ENCODE results near the gene HSPA5. TPM values are rescaled to one million over a fixed set of nuclear protein-coding genes. Genes with fewer than 3 reads are reported as not detected.

Gene HSPA5
- polyA plus RNA-seq, 2 of the 4 experiments (the other 2 are of a cell fraction): 227 to 557 TPM

- no peaks in the 10 kb centered on the region for H3K9me3 ChIP-seq
- ChIA-PET POLR2A (interaction anchor here (0.9 to 3.2 kb wide), 7 partner anchors 8 to 102 kb away, joined by 3 to 38 read pairs (median 21); partner anchors contain the start of genes GAPVD1 and RABEPK), CTCF (interaction anchor here (0.6 kb wide), 2 partner anchors 23 to 673 kb away, joined by 3 to 4 read pairs; no protein-coding TSS in a partner anchor)
- H3K4me2 ChIP-seq: peak overlapping the region; percentile 80
- 13% methylated on average over 8 of the region's 8 CpGs for WGBS (ENCODE audit: missing lambda C conversion rate)
- FAIRE-seq (no peak), DNase-seq (ENCODE audit: low read depth in 1 of 2, low spot score in 1 of 2) (no peak), ATAC-seq (no peak)
- peak overlapping the region; percentile 73 for H3K4me3 ChIP-seq
- TF ChIP-seq RNF2 (IDR thresholded peaks at IDR 0.05; ENCODE audit: borderline replicate concordance, low read depth) (no peak), KDM5A (IDR thresholded peaks at IDR 0.05) (0 out of 2 replicates have a peak, but pooled peaks have one; percentile 17), CBX2 (IDR thresholded peaks at IDR 0.05; ENCODE audit: borderline replicate concordance, low read depth) (no peak), RARB (CRISPR knock-in tag; IDR thresholded peaks at IDR 0.05) (peak; percentile 34; the same call in 1 of the 2 replicates), RFX5 (IDR thresholded peaks at IDR 0.05) (no peak), JUN (IDR thresholded peaks at IDR 0.05) (no peak), HOXB13 (CRISPR knock-in tag; IDR thresholded peaks at IDR 0.05; ENCODE audit: low read depth) (no peak)
- TF ChIP-seq, protein P1, sequence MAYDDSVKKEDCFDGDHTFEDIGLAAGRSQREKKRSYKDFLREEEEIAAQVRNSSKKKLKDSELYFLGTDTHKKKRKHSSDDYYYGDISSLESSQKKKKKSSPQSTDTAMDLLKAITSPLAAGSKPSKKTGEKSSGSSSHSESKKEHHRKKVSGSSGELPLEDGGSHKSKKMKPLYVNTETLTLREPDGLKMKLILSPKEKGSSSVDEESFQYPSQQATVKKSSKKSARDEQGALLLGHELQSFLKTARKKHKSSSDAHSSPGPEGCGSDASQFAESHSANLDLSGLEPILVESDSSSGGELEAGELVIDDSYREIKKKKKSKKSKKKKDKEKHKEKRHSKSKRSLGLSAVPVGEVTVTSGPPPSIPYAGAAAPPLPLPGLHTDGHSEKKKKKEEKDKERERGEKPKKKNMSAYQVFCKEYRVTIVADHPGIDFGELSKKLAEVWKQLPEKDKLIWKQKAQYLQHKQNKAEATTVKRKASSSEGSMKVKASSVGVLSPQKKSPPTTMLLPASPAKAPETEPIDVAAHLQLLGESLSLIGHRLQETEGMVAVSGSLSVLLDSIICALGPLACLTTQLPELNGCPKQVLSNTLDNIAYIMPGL (CRISPR knock-in tag; IDR thresholded peaks at IDR 0.05; ENCODE audit: borderline replicate concordance): 0 out of 2 replicates have a peak, but pooled peaks have one; percentile 9
- H3K27ac ChIP-seq: peak overlapping the region; percentile 85 to 94
- H3K4me1 ChIP-seq: peaks cover 69% of the 10 kb centered on the region
Observed at GRCh38 chr9:125239631-125240597, 1.2 kb downstream of the HSPA5 start.

DNA sequence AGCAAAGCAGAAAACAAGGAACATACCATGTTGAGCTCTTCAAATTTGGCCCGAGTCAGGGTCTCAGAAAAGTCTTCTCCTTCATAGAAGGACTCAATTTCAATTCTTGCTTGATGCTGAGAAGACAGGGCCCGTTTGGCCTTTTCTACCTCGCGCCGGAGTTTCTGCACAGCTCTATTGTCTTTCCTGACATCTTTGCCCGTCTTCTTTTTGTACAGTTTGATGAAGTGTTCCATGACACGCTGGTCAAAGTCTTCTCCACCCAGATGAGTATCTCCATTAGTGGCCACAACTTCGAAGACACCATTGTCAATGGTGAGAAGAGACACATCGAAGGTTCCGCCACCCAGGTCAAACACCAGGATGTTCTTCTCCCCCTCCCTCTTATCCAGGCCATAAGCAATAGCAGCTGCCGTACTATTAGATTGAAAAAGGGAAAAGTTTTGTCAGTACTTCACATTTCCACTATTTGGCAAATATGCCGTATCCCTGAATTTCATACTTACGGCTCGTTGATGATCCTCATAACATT lies 2.2 kb downstream of the HSPA5 start:
- ATAC-seq (no peak), DNase-seq (ENCODE audit: low read depth in 1 of 2, low spot score in 1 of 2) (no peak), FAIRE-seq (no peak)
- ChIA-PET POLR2A (no interaction called here), CTCF (interaction anchor here (1.1 kb wide), 1 partner anchor 95 kb away, joined by 3 read pairs; no protein-coding TSS in a partner anchor)
- H3K27ac ChIP-seq: no peak overlapping the region
- peak overlapping the region; percentile 73; the same call in 2 of the 3 replicates for H3K4me3 ChIP-seq
- 89% methylated on average over 14 of the region's 14 CpGs for WGBS (ENCODE audit: missing lambda C conversion rate)
- H3K4me2 ChIP-seq: peak overlapping the region; percentile 80
- TF ChIP-seq USF2 (IDR thresholded peaks at IDR 0.05): no peak
- TF ChIP-seq SREBF2 (IDR thresholded peaks at IDR 0.05): no peak
- no peak for TF ChIP-seq CHD4 (IDR thresholded peaks at IDR 0.05; ENCODE audit: borderline replicate concordance)
- TF ChIP-seq HDAC2 (IDR thresholded peaks at IDR 0.05): no peak
- no peak for TF ChIP-seq JUN (IDR thresholded peaks at IDR 0.05)
- no peak for TF ChIP-seq EP300 (IDR thresholded peaks at IDR 0.05)
- no peak for TF ChIP-seq GATA3 (IDR thresholded peaks at IDR 0.05; ENCODE audit: borderline replicate concordance)
- TF ChIP-seq POLR2AphosphoS2 (conservative IDR thresholded peaks at IDR 0.05; ENCODE audit: low read length): no peak
- TF ChIP-seq, protein P2, sequence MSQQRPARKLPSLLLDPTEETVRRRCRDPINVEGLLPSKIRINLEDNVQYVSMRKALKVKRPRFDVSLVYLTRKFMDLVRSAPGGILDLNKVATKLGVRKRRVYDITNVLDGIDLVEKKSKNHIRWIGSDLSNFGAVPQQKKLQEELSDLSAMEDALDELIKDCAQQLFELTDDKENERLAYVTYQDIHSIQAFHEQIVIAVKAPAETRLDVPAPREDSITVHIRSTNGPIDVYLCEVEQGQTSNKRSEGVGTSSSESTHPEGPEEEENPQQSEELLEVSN (IDR thresholded peaks at IDR 0.05; ENCODE audit: borderline replicate concordance, low read depth): no peak
- TF ChIP-seq EHMT2 (IDR thresholded peaks at IDR 0.05; ENCODE audit: low read depth): no peak
- no peak for TF ChIP-seq KDM1A (IDR thresholded peaks at IDR 0.05; ENCODE audit: low read depth)
- TF ChIP-seq ELK1 (IDR thresholded peaks at IDR 0.05; ENCODE audit: low read depth, low read length): no peak
- no peak for TF ChIP-seq FOXS1 (CRISPR knock-in tag; IDR thresholded peaks at IDR 0.05)
- TF ChIP-seq MYC (IDR thresholded peaks at IDR 0.05; ENCODE audit: borderline replicate concordance, low read length): no peak
- TF ChIP-seq HOXB5 (CRISPR knock-in tag; IDR thresholded peaks at IDR 0.05): no peak
- TF ChIP-seq ZNF302 (CRISPR knock-in tag; IDR thresholded peaks at IDR 0.05): no peak
- no peak for TF ChIP-seq NFE2L2 (conservative IDR thresholded peaks at IDR 0.05; ENCODE audit: low read length)
- TF ChIP-seq PHF8 (IDR thresholded peaks at IDR 0.05; ENCODE audit: borderline replicate concordance, low read depth): no peak
- no peak for TF ChIP-seq HEYL (CRISPR knock-in tag; IDR thresholded peaks at IDR 0.05)
- TF ChIP-seq, protein P3, sequence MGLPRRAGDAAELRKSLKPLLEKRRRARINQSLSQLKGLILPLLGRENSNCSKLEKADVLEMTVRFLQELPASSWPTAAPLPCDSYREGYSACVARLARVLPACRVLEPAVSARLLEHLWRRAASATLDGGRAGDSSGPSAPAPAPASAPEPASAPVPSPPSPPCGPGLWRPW (IDR thresholded peaks at IDR 0.05): no peak
- H3K9me3 ChIP-seq: no peaks in the 10 kb centered on the region
- H3K4me1 ChIP-seq: peaks cover 66% of the 10 kb centered on the region

Measured in A549 (cell line).